Measurements from ENCODE around the gene SURF6.

SURF6 gene

GRCh38 chr9:133375724-133376654, 40.0 kb upstream of the SURF6 start, which contains the start of the genes STKLD1 and SURF4:
TSS of gene STKLD1 (plus strand) at chr9:133376366. CDS start at chr9:133376474, 108 bp downstream.
TSS of gene SURF4 (minus strand) at chr9:133376060. CDS start at chr9:133375969, 91 bp downstream.
- TF ChIP-seq CTCF (IDR thresholded peaks at IDR 0.05), result peak; percentile 73
- Histone ChIP-seq H3K4me1 (ENCODE audit: control insufficient read depth in 1 of 2, insufficient read depth in 1 of 2, low read depth in 1 of 2, low read length in 1 of 2) (peaks cover 41 to 46% of the 10 kb centered on the region in 2 experiments), H3K36me3 (peaks cover 7% of the 10 kb centered on the region), H3K27ac (peak within 1 kb of the TSS; percentile 95), H3K27me3 (no peaks in the 10 kb centered on the region), H3K9me3 (no peaks in the 10 kb centered on the region), H3K4me3 (ENCODE audit: low read depth in 1 of 2, low read length in 1 of 2) (peak within 1 kb of the TSS; percentile 75 to 89)

- Histone ChIP-seq H3K9me3 (no peaks in the 10 kb centered on the region), H3K27me3 (no peaks in the 10 kb centered on the region), H3K4me1 (ENCODE audit: control insufficient read depth in 1 of 2, insufficient read depth in 1 of 2, low read depth in 1 of 2, low read length in 1 of 2) (peaks cover 41 to 46% of the 10 kb centered on the region in 2 experiments), H3K4me3 (ENCODE audit: low read depth in 1 of 2, low read length in 1 of 2) (peak overlapping the region; percentile 75 to 89), H3K36me3 (peaks cover 7% of the 10 kb centered on the region), H3K27ac (peak overlapping the region; percentile 95)
- TF ChIP-seq CTCF (IDR thresholded peaks at IDR 0.05), result no peak
Measured at GRCh38 chr9:133375116-133375723, 39.2 kb upstream of the SURF6 start.

DNA sequence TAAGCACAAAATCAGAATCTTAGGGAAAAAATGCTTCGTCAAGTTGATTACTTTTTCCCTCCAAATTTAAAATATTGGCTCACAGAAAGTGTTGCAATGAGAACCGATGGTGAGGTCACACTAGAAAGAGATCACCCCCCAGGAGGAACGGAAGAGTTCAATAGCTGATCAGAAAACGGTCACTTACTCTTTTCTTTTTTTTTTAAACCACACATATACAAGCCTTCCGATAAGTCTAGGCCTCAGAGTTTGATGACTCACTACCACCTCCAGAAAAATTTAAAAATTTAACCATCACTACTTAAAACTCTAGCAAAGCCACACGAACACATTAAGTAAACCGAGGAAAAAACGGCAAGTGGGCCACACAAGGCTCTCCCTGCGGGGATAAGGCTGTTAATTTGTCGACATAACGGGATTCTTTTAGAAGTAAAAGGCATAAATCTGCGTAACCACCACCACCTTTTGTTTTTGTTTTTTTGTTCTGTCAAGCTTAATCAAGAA, 38.7 kb upstream of the SURF6 start:
- H3K4me3 ChIP-seq (ENCODE audit: low read depth in 1 of 2, low read length in 1 of 2), result peak overlapping the region; percentile 75 to 89
- H3K27ac ChIP-seq, result peak overlapping the region; percentile 95
- peaks cover 42 to 46% of the 10 kb centered on the region in 2 experiments for H3K4me1 ChIP-seq (ENCODE audit: control insufficient read depth in 1 of 2, insufficient read depth in 1 of 2, low read depth in 1 of 2, low read length in 1 of 2)
- TF ChIP-seq CTCF (IDR thresholded peaks at IDR 0.05), result no peak
- no peaks in the 10 kb centered on the region for H3K27me3 ChIP-seq
- H3K9me3 ChIP-seq, result no peaks in the 10 kb centered on the region
- peaks cover 7% of the 10 kb centered on the region for H3K36me3 ChIP-seq

DNA sequence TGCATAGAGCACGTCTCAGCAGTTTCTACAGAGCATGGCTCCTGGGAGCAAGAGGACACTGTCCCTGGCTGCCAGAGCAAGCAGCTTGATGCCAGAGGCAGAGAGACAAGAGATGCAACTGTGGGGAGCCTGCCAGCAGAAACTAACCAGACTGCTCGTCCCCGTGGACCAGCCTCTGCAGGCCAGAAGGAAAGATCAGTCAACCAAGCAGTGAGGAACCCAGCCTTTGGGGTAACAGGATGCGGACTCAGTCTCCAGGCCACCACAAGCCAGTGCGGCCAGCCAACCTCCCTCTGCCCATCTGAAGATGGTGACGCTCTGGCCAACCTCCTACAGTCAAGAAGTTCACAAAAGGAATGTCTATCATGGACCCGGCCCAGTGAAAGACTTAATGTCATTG, 36.2 kb upstream of the SURF6 start:
- H3K36me3 ChIP-seq, result peaks cover 17% of the 10 kb centered on the region
- no peaks in the 10 kb centered on the region for H3K27me3 ChIP-seq
- no peak for TF ChIP-seq CTCF (IDR thresholded peaks at IDR 0.05)
- no peak overlapping the region for H3K27ac ChIP-seq
- H3K4me3 ChIP-seq (ENCODE audit: low read depth in 1 of 2, low read length in 1 of 2), result no peak overlapping the region
- peaks cover 34 to 37% of the 10 kb centered on the region in 2 experiments for H3K4me1 ChIP-seq (ENCODE audit: control insufficient read depth in 1 of 2, insufficient read depth in 1 of 2, low read depth in 1 of 2, low read length in 1 of 2)
- H3K9me3 ChIP-seq, result no peaks in the 10 kb centered on the region

DNA sequence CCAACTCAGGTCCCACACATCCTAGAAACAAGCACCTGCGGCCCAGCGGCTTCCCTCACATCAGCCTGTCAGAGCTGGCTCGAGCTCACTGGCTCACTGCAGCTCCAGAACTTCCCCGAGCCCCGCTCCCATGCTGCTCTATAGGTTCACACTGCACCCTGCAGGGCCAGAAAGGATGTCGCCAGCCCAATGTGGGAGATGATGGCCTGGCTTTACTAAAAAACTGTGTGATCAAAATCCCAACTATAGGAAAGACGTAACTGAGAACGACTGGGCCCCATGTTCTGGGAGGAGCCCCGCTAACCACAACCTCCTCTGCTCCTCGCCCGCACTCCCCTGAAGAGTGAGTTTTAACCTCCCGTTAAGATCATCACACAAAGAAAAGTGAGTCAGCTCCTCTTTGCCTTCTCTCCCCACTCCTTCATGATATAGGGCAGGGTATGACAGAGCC, 35.3 kb upstream of the SURF6 start:
- Histone ChIP-seq H3K27me3 (no peaks in the 10 kb centered on the region), H3K36me3 (peaks cover 25% of the 10 kb centered on the region), H3K4me3 (ENCODE audit: low read depth in 1 of 2, low read length in 1 of 2) (no peak overlapping the region), H3K9me3 (no peaks in the 10 kb centered on the region), H3K4me1 (ENCODE audit: control insufficient read depth in 1 of 2, insufficient read depth in 1 of 2, low read depth in 1 of 2, low read length in 1 of 2) (peaks cover 28 to 32% of the 10 kb centered on the region in 2 experiments), H3K27ac (peak overlapping the region; percentile 6)
- TF ChIP-seq CTCF (IDR thresholded peaks at IDR 0.05), result no peak
